ENCODE results near the gene C10orf143. TPM values are rescaled to one million over a fixed set of nuclear protein-coding genes. Genes with fewer than 3 reads are reported as not detected.

The C10orf143 gene
- total and polyA plus RNA-seq, 2 of the 8 experiments (the other 6 are each of a cell fraction or from before 2014, with no cell fraction given), result 1.6 to 2.0 TPM

GRCh38 chr10:130052193-130052592, 58.4 kb downstream of the C10orf143 start:
- 90% methylated on average over 8 of the region's 9 CpGs; no CpG with 5 or more reads in 1 of the 2 experiments for WGBS, 2 experiments (ENCODE audit: extremely low coverage in 1 of 2, insufficient coverage in 1 of 2, insufficient read length in 1 of 2, insufficient replicate concordance in 2 of 2, low coverage in 1 of 2, low lambda C conversion rate in 2 of 2, missing lambda C conversion rate in 1 of 2)
- FAIRE-seq (no peak), DNase-seq (ENCODE audit: low read depth in 1 of 2, low spot score in 2 of 2) (no peak)
- Histone ChIP-seq H2BK15ac (ENCODE audit: low read length) (no peak overlapping the region), H3K9me3 (ENCODE audit: insufficient read depth in 2 of 2, low read depth in 1 of 2, low read length in 1 of 2) (peaks cover 2 to 3% of the 10 kb centered on the region in 2 experiments; a peak in 2 of 4 replicates), H4K91ac (replicated peaks; ENCODE audit: insufficient read length, low read length) (no peak overlapping the region), H3K9ac (replicated peaks in 1 of 4; ENCODE audit: extremely low read depth in 1 of 4, low read depth in 3 of 4, low read length in 3 of 4) (no peak overlapping the region), H3K18ac (ENCODE audit: extremely low read depth, low read length) (no peak overlapping the region), H3K4me2 (ENCODE audit: insufficient read depth in 1 of 2, low read depth in 2 of 2, low read length in 2 of 2) (no peak overlapping the region), H3K23ac (ENCODE audit: insufficient read length) (no peak overlapping the region), H3K14ac (ENCODE audit: insufficient read length) (no peak overlapping the region), H2AK5ac (ENCODE audit: low read depth, low read length) (no peak overlapping the region), H3K79me2 (ENCODE audit: control insufficient read depth in 1 of 2, insufficient read depth in 2 of 2, low read length in 2 of 2) (no peaks in the 10 kb centered on the region), H3K23me2 (ENCODE audit: low read depth, low read length) (no peaks in the 10 kb centered on the region), H4K8ac (ENCODE audit: extremely low read depth, insufficient read depth, low read length) (peak overlapping the region; percentile 68; the same call in 1 of the 2 replicates), H3K36me3 (ENCODE audit: control insufficient read depth in 2 of 4, insufficient read depth in 4 of 4, low read length in 3 of 4) (no peaks in the 10 kb centered on the region), H3K27me3 (replicated peaks in 1 of 4; ENCODE audit: control insufficient read depth in 3 of 4, extremely low read depth in 1 of 4, insufficient read depth in 3 of 4, low read length in 3 of 4) (no peaks in the 10 kb centered on the region), H2BK12ac (ENCODE audit: low read depth, low read length) (no peak overlapping the region), H3K56ac (replicated peaks; ENCODE audit: insufficient read length, low read depth, low read length) (no peak overlapping the region), H2BK20ac (ENCODE audit: low read length) (no peak overlapping the region), H3K27ac (ENCODE audit: low read depth, low read length) (no peak overlapping the region), H2BK5ac (ENCODE audit: low read depth, low read length) (no peak overlapping the region), H3K79me1 (ENCODE audit: low read depth, low read length) (no peaks in the 10 kb centered on the region), H3K4me1 (replicated peaks in 1 of 4; ENCODE audit: control insufficient read depth in 3 of 4, insufficient read depth in 4 of 4, low read length in 3 of 4) (no peaks in the 10 kb centered on the region; a peak in 1 of 7 replicates), H4K5ac (ENCODE audit: insufficient read length, low read depth, low read length) (no peak overlapping the region), H3K4ac (replicated peaks; ENCODE audit: insufficient read length, low read depth, low read length) (no peak overlapping the region), H2BK120ac (replicated peaks; ENCODE audit: low read depth, low read length) (no peak overlapping the region), H2AFZ (ENCODE audit: low read length) (no peak overlapping the region), H4K20me1 (replicated peaks in 1 of 2; ENCODE audit: control insufficient read depth in 1 of 2, insufficient read depth in 2 of 2, low read length in 2 of 2) (no peaks in the 10 kb centered on the region), H3K4me3 (ENCODE audit: extremely low read depth in 1 of 4, insufficient read depth in 2 of 4, low read depth in 3 of 4, low read length in 4 of 4) (no peak overlapping the region)
- CTCF ChIA-PET (ENCODE audit: partially characterized antibody), result interaction anchor here (0.8 to 3.3 kb wide), 6 partner anchors 7 to 174 kb away, joined by 3 to 10 read pairs (median 3); no protein-coding TSS in a partner anchor
- POLR2A ChIA-PET (ENCODE audit: partially characterized antibody), result interaction anchor here (0.6 kb wide), 1 partner anchor 9 kb away, joined by 3 read pairs; no protein-coding TSS in a partner anchor
- no peak for TF ChIP-seq E2F6 (IDR thresholded peaks at IDR 0.05)
- no peak for TF ChIP-seq NRF1 (IDR thresholded peaks at IDR 0.05; ENCODE audit: low read depth, low read length)
- no peak for TF ChIP-seq ASH2L (IDR thresholded peaks at IDR 0.05; ENCODE audit: low read length)
- TF ChIP-seq BRCA1 (IDR thresholded peaks at IDR 0.05; ENCODE audit: low read depth, low read length), result no peak
- no peak for TF ChIP-seq EZH2 (IDR thresholded peaks at IDR 0.05; ENCODE audit: low read depth, low read length, severe bottlenecking)
- TF ChIP-seq CEBPB (IDR thresholded peaks at IDR 0.05; ENCODE audit: low read depth, low read length), result no peak
- no peak for TF ChIP-seq SP4 (IDR thresholded peaks at IDR 0.05; ENCODE audit: low read length)
- TF ChIP-seq BCL11A (IDR thresholded peaks at IDR 0.05; ENCODE audit: low read depth in 2 of 2, low read length in 2 of 2), result no peak
- no peak for TF ChIP-seq SP2 (IDR thresholded peaks at IDR 0.05; ENCODE audit: low read length)

Data from H1 (cell line).